Liver (tissue), 9 donors: ENCODE results near the gene LRRC7. TPM values are rescaled to one million over a fixed set of nuclear protein-coding genes. Genes with fewer than 3 reads are reported as not detected.

Source experiments
- DNase-seq: peaks from one replicate; pipeline ENCODE4 v3.0.0-alpha.2; 2017; ENCODE audit warnings: low spot score
- H3K27ac ChIP-seq, 2 donors: one replicate each; pipeline ENCODE4 v1.7.0; 2013; ENCODE audit warnings: inconsistent platforms in 2 of 2, low read length in 2 of 2, control low read depth in 1 of 2, low read depth in 1 of 2, mild to moderate bottlenecking in 1 of 2
- H3K27me3 ChIP-seq, 4 donors: one replicate each; pipeline versions ENCODE4 v1.6.1 to v1.7.0; 2013; ENCODE audit warnings: low read length in 3 of 4, inconsistent platforms in 1 of 4, mild to moderate bottlenecking in 1 of 4, moderate library complexity in 1 of 4; ENCODE audit not compliant: control insufficient read depth in 4 of 4, insufficient read depth in 4 of 4
- H3K36me3 ChIP-seq, 4 donors: one replicate each; pipeline versions ENCODE4 v1.6.1 to v1.7.0; 2013; ENCODE audit warnings: low read length in 3 of 4, mild to moderate bottlenecking in 3 of 4, low read depth in 1 of 4, moderate library complexity in 1 of 4; ENCODE audit not compliant: control insufficient read depth in 4 of 4, insufficient read depth in 3 of 4
- H3K4me1 ChIP-seq, 4 donors: one replicate each; pipeline versions ENCODE4 v1.6.1 to v1.7.0; 2013; ENCODE audit warnings: low read length in 3 of 4, mild to moderate bottlenecking in 3 of 4, moderate library complexity in 1 of 4; ENCODE audit not compliant: control insufficient read depth in 4 of 4, insufficient read depth in 4 of 4
- H3K4me3 ChIP-seq, 3 donors: one replicate each; pipeline versions ENCODE4 v1.6.1 to v1.7.0; 2013; ENCODE audit warnings: low read length in 3 of 3, control low read depth in 1 of 3, low read depth in 1 of 3, mild to moderate bottlenecking in 1 of 3
- H3K9ac ChIP-seq, 2 donors: one replicate each; pipeline ENCODE4 v1.7.0; 2013; ENCODE audit warnings: low read length in 2 of 2, mild to moderate bottlenecking in 2 of 2, moderate library complexity in 2 of 2, control low read depth in 1 of 2, low read depth in 1 of 2
- H3K9me3 ChIP-seq, 4 donors: one replicate each; pipeline versions ENCODE4 v1.6.1 to v1.7.0; 2013; ENCODE audit warnings: low read length in 3 of 4; ENCODE audit not compliant: control insufficient read depth in 4 of 4
- ATF3 ChIP-seq: IDR thresholded peaks from 2 replicates; pipeline ENCODE4 v1.6.1; 2016; ENCODE audit warnings: antibody characterized with exemption
- CTCF ChIP-seq: fragments of 150-350 bp; IDR thresholded peaks from 2 replicates; pipeline ENCODE4 v1.5.1; 2017; ENCODE audit warnings: improper control_type of control experiment, low read depth, low read length; ENCODE audit not compliant: missing input control
- EGR1 ChIP-seq, 2 donors: IDR thresholded peaks; 2 replicates each; pipeline ENCODE4 v1.6.1; 2016 to 2018; ENCODE audit warnings: antibody characterized with exemption in 2 of 2, low read depth in 2 of 2
- FOXA1 ChIP-seq: IDR thresholded peaks from 2 replicates; pipeline ENCODE4 v1.6.1; 2016; ENCODE audit warnings: antibody characterized with exemption
- FOXA2 ChIP-seq: IDR thresholded peaks from 2 replicates; pipeline ENCODE4 v1.6.1; 2016; ENCODE audit warnings: antibody characterized with exemption
- HNF4A ChIP-seq, 2 donors: conservative IDR thresholded peaks; 2 replicates each; pipeline ENCODE4 v1.6.1; 2016; ENCODE audit warnings: antibody characterized with exemption in 2 of 2, mild to moderate bottlenecking in 2 of 2
- HNF4G ChIP-seq: IDR thresholded peaks from 2 replicates; pipeline ENCODE4 v1.6.1; 2016; ENCODE audit warnings: antibody characterized with exemption
- JUND ChIP-seq, 2 donors: IDR thresholded peaks; 2 replicates each; pipeline ENCODE4 v1.6.1; 2016; ENCODE audit warnings: antibody characterized with exemption in 2 of 2
- MAX ChIP-seq: IDR thresholded peaks from 2 replicates; pipeline ENCODE4 v1.6.1; 2016; ENCODE audit warnings: antibody characterized with exemption
- NR2F2 ChIP-seq: IDR thresholded peaks from 2 replicates; pipeline ENCODE4 v1.6.1; 2016; ENCODE audit warnings: antibody characterized with exemption
- RAD21 ChIP-seq, 2 donors: IDR thresholded peaks; 2 replicates each; pipeline ENCODE4 v1.6.1; 2016; ENCODE audit warnings: antibody characterized with exemption in 2 of 2, mild to moderate bottlenecking in 2 of 2
- REST ChIP-seq: IDR thresholded peaks from 2 replicates; pipeline ENCODE4 v1.6.1; 2016; ENCODE audit warnings: antibody characterized with exemption, mild to moderate bottlenecking
- RXRA ChIP-seq, 2 donors: IDR thresholded peaks; 2 replicates each; pipeline ENCODE4 v1.6.1; 2017 to 2018; ENCODE audit warnings: antibody characterized with exemption in 2 of 2, mild to moderate bottlenecking in 1 of 2
- SP1 ChIP-seq: IDR thresholded peaks from 2 replicates; pipeline ENCODE4 v1.6.1; 2018; ENCODE audit warnings: antibody characterized with exemption, mild to moderate bottlenecking
- TAF1 ChIP-seq: conservative IDR thresholded peaks from 2 replicates; pipeline ENCODE4 v1.6.1; 2016; ENCODE audit warnings: antibody characterized with exemption, mild to moderate bottlenecking
- YY1 ChIP-seq: IDR thresholded peaks from 2 replicates; pipeline ENCODE4 v1.6.1; 2016; ENCODE audit warnings: antibody characterized with exemption, mild to moderate bottlenecking
- ZBTB33 ChIP-seq: IDR thresholded peaks from 2 replicates; pipeline ENCODE4 v1.6.1; 2016; ENCODE audit warnings: antibody characterized with exemption
- WGBS: extraction: QIAGEN DNeasy Blood & Tissue Kit; methylation state at CpG from one replicate; pipeline ENCODE4 v1.1.7; 2013; 5-methylcytosine and 5-hydroxymethylcytosine counted together
- polyA plus RNA-seq, 2 donors: library from polyadenylated mRNA; stranded (reverse) in 1 of 2; unstranded in 1 of 2; fragments of 200-250 nt in 1 of 2; fragments of >200 nt in 1 of 2; fragmentation: Nextera tagmentation in 1 of 2; extraction: Ambion mirVana in 1 of 2; gene quantifications; one replicate each; pipeline versions ENCODE4 v1.2.1 to v1.2.3, GENCODE V29; 2013 to 2015
- total RNA-seq, 2 donors: library from RNA; depleted of rRNA; stranded (reverse); fragments of >200 nt; gene quantifications; one replicate each; pipeline ENCODE4 v1.2.3, GENCODE V29; 2014
- donor health status: healthy.
- donor health status: healthy.
- donor health status: healthy.
- donor health status: healthy.
- donor health status: healthy.

LRRC7 gene
- total and polyA plus RNA-seq, 4 donors, result 0.08 to 1.1 (median 0.67) TPM

GRCh38 chr1:69679965-69680364, 112.2 kb downstream of the LRRC7 start:
- Histone ChIP-seq H3K36me3 (no peaks in the 10 kb centered on the region), H3K4me1 (no peaks in the 10 kb centered on the region), H3K9me3 (no peaks in the 10 kb centered on the region), H3K9ac (no peak overlapping the region), H3K27me3 (no peaks in the 10 kb centered on the region), H3K27ac (no peak overlapping the region), H3K4me3 (no peak overlapping the region)
- TF ChIP-seq YY1 (no peak), EGR1 (IDR thresholded peaks at IDR 0.05; ENCODE audit: low read depth in 2 of 2) (no peak), HNF4A (conservative IDR thresholded peaks at IDR 0.05) (no peak), CTCF (no peak), MAX (no peak), REST (no peak), SP1 (no peak), FOXA1 (no peak), TAF1 (no peak), JUND (IDR thresholded peaks at IDR 0.05) (no peak), HNF4G (no peak), ATF3 (no peak), NR2F2 (no peak), ZBTB33 (no peak), FOXA2 (no peak), RXRA (IDR thresholded peaks at IDR 0.05) (no peak)
- no peak for DNase-seq
- 85% methylated on average over 2 of the region's 2 CpGs for WGBS

- H3K36me3 ChIP-seq, result no peaks in the 10 kb centered on the region
- no peak for DNase-seq
- no peaks in the 10 kb centered on the region for H3K4me1 ChIP-seq
- no peaks in the 10 kb centered on the region for H3K27me3 ChIP-seq
- no peak overlapping the region for H3K27ac ChIP-seq
- TF ChIP-seq RAD21 (IDR thresholded peaks at IDR 0.05), result no peak
- no peak overlapping the region for H3K9ac ChIP-seq
- no peaks in the 10 kb centered on the region for H3K9me3 ChIP-seq
- WGBS, result 92% methylated on average over 1 of the region's 1 CpG
- H3K4me3 ChIP-seq, result no peak overlapping the region
These were observed 118.8 kb downstream of the LRRC7 start for GRCh38 chr1:69686367-69686984.
